A673 (cell line): ENCODE measurements around the gene RAB3C. TPM values are rescaled to one million over a fixed set of nuclear protein-coding genes. Genes with fewer than 3 reads are reported as not detected.

ENCODE experiments used
- BruUV-seq: library from RNA; stranded (reverse); fragments of 400-500 nt; replicated peaks from 2 replicates; lab custom pipeline; 2021; lab: Mats Ljungman, UMichigan
- CTCF ChIA-PET: fragments of 300-600 bp; sonication (Branson Sonifier 250); formaldehyde crosslinking; loops from one replicate; lab custom pipeline; 2022; ENCODE audit warnings: antibody characterized with exemption; lab: Charles Lee
- POLR2A ChIA-PET: fragments of 300-600 bp; sonication (Branson Sonifier 250); formaldehyde crosslinking; loops from one replicate; lab custom pipeline; 2022; ENCODE audit warnings: antibody characterized with exemption; ENCODE audit not compliant: low non-redundant PET; lab: Charles Lee
- DNase-seq: peaks from one replicate; pipeline ENCODE4 v3.0.0-alpha.2; 2015; ENCODE audit warnings: low spot score
- H3K27ac ChIP-seq: fragments of 200-600 bp; sonication (generic); 2 replicates; pipeline ENCODE4 v1.5.1; 2016; ENCODE audit warnings: mixed run types, low read depth, mild to moderate bottlenecking, mixed read lengths, antibody characterized with exemption, low read length; ENCODE audit not compliant: poor library complexity, severe bottlenecking
- H3K27me3 ChIP-seq: fragments of 200-600 bp; sonication (generic); replicated peaks from 2 replicates; pipeline ENCODE4 v1.6.1; 2017; ENCODE audit warnings: mixed run types, low read depth, mild to moderate bottlenecking, mixed read lengths, antibody characterized with exemption, low read length; ENCODE audit not compliant: insufficient read depth, poor library complexity
- H3K36me3 ChIP-seq: fragments of 200-600 bp; sonication (generic); 2 replicates; pipeline ENCODE4 v1.6.1; 2016; ENCODE audit warnings: mixed run types, mild to moderate bottlenecking, mixed read lengths, antibody characterized with exemption, low read length; ENCODE audit not compliant: insufficient read depth, poor library complexity, severe bottlenecking
- H3K4me1 ChIP-seq: fragments of 200-600 bp; sonication (generic); 2 replicates; pipeline ENCODE4 v1.6.1; 2017; ENCODE audit warnings: mixed run types, mild to moderate bottlenecking, mixed read lengths, antibody characterized with exemption, low read length; ENCODE audit not compliant: insufficient read depth, poor library complexity, severe bottlenecking
- H3K4me3 ChIP-seq: fragments of 200-600 bp; sonication (generic); 2 replicates; pipeline ENCODE4 v1.5.1; 2016; ENCODE audit warnings: low read depth, mixed run types, mild to moderate bottlenecking, mixed read lengths, low read length; ENCODE audit not compliant: poor library complexity, severe bottlenecking
- H3K9me3 ChIP-seq: fragments of 200-600 bp; sonication (generic); 2 replicates; pipeline ENCODE4 v1.6.1; 2016; ENCODE audit warnings: mixed run types, low read depth, mild to moderate bottlenecking, mixed read lengths, antibody characterized with exemption, low read length; ENCODE audit not compliant: poor library complexity, severe bottlenecking
- EZH2 ChIP-seq: fragments of 200-600 bp; sonication (generic); IDR thresholded peaks from 2 replicates; pipeline ENCODE4 v1.6.1; 2017; ENCODE audit warnings: borderline replicate concordance, low read depth, mild to moderate bottlenecking, mixed read lengths, antibody characterized with exemption, low read length; ENCODE audit not compliant: poor library complexity, severe bottlenecking
- intact Hi-C: fragments of 100-400 bp; cut with micrococcal nuclease; formaldehyde crosslinking; loops from one replicate; pipeline ENCODE4 v1.10.0; 2022; ENCODE audit not compliant: unreplicated experiment
- total RNA-seq: library from RNA; stranded (reverse); gene quantifications from 2 replicates; pipeline ENCODE4 v1.2.3, GENCODE V29; 2021
- TF ChIP-seq, protein P1 (sequence below): fragments of 300-800, 200-600 bp; sonication (generic); conservative IDR thresholded peaks from 2 replicates; pipeline ENCODE4 v1.5.1; 2017; ENCODE audit warnings: low read depth, mild to moderate bottlenecking, antibody characterized with exemption, low read length, moderate library complexity, mixed read lengths

The RAB3C gene
- total RNA-seq, 1 experiment from 2014 or later = 0.64 TPM

DNA sequence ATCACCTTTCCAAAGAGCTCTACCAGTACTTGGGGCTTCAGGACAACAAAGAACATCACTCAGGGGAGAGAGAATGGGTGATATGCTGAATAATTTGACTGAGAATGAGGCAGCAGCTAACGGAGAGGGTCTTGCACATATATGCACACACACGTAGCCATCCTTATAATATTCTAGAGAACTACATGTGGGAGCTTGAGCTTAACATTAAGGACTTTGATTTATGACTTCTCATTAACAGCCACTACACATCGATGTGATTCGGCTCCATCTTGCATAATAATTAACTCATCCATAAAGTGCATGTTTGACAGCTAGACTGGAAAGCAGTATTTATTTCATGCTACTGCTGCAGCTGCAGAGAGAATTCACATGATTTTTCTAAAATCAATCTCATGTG is 163.4 kb downstream of the RAB3C start:
- TF ChIP-seq EZH2 = no peak
- TF ChIP-seq, protein P1, sequence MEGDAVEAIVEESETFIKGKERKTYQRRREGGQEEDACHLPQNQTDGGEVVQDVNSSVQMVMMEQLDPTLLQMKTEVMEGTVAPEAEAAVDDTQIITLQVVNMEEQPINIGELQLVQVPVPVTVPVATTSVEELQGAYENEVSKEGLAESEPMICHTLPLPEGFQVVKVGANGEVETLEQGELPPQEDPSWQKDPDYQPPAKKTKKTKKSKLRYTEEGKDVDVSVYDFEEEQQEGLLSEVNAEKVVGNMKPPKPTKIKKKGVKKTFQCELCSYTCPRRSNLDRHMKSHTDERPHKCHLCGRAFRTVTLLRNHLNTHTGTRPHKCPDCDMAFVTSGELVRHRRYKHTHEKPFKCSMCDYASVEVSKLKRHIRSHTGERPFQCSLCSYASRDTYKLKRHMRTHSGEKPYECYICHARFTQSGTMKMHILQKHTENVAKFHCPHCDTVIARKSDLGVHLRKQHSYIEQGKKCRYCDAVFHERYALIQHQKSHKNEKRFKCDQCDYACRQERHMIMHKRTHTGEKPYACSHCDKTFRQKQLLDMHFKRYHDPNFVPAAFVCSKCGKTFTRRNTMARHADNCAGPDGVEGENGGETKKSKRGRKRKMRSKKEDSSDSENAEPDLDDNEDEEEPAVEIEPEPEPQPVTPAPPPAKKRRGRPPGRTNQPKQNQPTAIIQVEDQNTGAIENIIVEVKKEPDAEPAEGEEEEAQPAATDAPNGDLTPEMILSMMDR = no peak
- no TSS peak for BruUV-seq
- intact Hi-C loops = loop anchor here (10.0 kb wide), 1 partner anchor 252 kb away; the partner anchor contains the start of gene GAPT
- DNase-seq = no peak
- CTCF ChIA-PET = no interaction called here
- Histone ChIP-seq H3K4me3 (no peak overlapping the region), H3K27me3 (no peaks in the 10 kb centered on the region), H3K27ac (no peak overlapping the region), H3K36me3 (no peaks in the 10 kb centered on the region), H3K9me3 (no peaks in the 10 kb centered on the region), H3K4me1 (peaks cover 5% of the 10 kb centered on the region)
- POLR2A ChIA-PET = interaction anchor here (0.6 kb wide), 1 partner anchor 257 kb away, joined by 3 read pairs; no protein-coding TSS in a partner anchor

DNA sequence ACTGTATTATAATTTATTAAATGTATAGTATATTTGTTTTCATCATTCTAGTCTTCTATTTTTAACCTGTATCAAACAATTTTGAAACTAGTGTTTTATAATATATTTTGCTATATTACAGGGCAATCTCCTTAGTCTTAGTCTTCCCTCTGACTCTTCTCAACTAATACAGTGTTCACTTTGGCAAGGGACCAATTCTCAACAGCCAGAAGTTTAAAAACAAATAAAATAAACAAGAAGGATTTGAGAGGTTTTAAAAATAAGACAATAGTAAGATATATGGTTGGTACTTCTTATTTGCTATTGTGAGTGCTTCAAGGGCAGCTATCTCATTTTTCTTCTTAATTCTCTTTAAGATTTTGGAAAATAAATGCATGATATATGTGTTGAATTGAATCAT is 167.2 kb downstream of the RAB3C start:
- ChIA-PET CTCF (no interaction called here), POLR2A (no interaction called here)
- Histone ChIP-seq H3K27ac (no peak overlapping the region), H3K9me3 (no peaks in the 10 kb centered on the region), H3K36me3 (no peaks in the 10 kb centered on the region), H3K4me1 (peaks cover 28% of the 10 kb centered on the region), H3K27me3 (no peaks in the 10 kb centered on the region), H3K4me3 (no peak overlapping the region)
- TF ChIP-seq, protein P1 = no peak
- no peak for TF ChIP-seq EZH2
- no TSS peak for BruUV-seq
- intact Hi-C loops = no loop called here
- no peak for DNase-seq

DNA sequence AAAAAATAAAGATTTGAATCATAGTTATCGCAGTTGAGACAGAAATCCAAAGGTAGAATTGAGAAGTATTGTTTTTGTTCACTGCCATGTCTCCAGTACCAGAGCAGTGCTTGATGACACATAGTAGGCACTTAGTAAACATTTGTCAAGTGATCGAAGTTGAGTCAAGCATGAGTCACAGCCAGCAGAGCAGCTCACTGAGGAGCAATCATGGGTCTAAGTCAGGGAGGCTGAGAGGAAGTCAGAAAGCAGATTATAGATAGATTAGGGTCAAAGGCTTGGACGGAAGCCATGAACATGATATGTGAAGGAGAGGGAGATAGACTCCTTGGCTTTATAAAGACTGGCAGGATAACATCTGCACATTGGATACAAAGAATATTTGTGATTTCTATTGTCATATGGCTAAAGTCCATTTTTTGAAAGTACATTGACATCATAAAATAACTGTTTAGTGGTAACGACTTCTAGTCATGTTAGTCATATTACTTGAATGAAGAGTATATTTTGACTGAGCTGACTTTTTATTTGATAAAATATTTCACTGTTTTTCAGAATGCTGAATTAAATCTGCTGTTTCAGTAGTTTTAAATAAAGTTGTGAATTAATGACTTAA is 168.5 kb downstream of the RAB3C start:
- BruUV-seq = no TSS peak
- no peaks in the 10 kb centered on the region for H3K9me3 ChIP-seq
- H3K27ac ChIP-seq = no peak overlapping the region
- TF ChIP-seq, protein P1 = no peak
- TF ChIP-seq EZH2 = no peak
- peaks cover 28% of the 10 kb centered on the region for H3K4me1 ChIP-seq
- intact Hi-C loops = no loop called here
- POLR2A ChIA-PET = no interaction called here
- no peaks in the 10 kb centered on the region for H3K36me3 ChIP-seq
- H3K27me3 ChIP-seq = no peaks in the 10 kb centered on the region
- H3K4me3 ChIP-seq = no peak overlapping the region
- DNase-seq = peak; percentile 80
- CTCF ChIA-PET = no interaction called here
